GM18907 (cell line): ENCODE results near the gene SYT17.

ENCODE experiments used
- ATAC-seq: cut with Tn5 transposase; IDR thresholded peaks from one replicate; pipeline ENCODE4 v1.9.1; 2021; ENCODE audit warnings: mild to moderate bottlenecking, moderate library complexity; ENCODE audit not compliant: unreplicated experiment

Gene SYT17

GRCh38 chr16:19241512-19241911 is 73.5 kb downstream of the SYT17 start:
- ATAC-seq, result no peak

- ATAC-seq, result no peak
Measured at GRCh38 chr16:19242186-19242585, 74.1 kb downstream of the SYT17 start.

- ATAC-seq, result no peak
Measured at GRCh38 chr16:19242987-19243575, 75.0 kb downstream of the SYT17 start.

GRCh38 chr16:19245326-19245925 is 77.4 kb downstream of the SYT17 start:
- ATAC-seq, result no peak

GRCh38 chr16:19252904-19253303 is 84.9 kb downstream of the SYT17 start:
- no peak for ATAC-seq

- no peak for ATAC-seq
Measured at GRCh38 chr16:19254611-19255010, 86.6 kb downstream of the SYT17 start.

- ATAC-seq, result no peak
Measured at GRCh38 chr16:19264123-19264673, 96.2 kb downstream of the SYT17 start.

GRCh38 chr16:19265380-19265930 is 97.4 kb downstream of the SYT17 start:
- ATAC-seq, result no peak

- ATAC-seq, result no peak
Measured at GRCh38 chr16:19266774-19267173, 98.7 kb downstream of the SYT17 start.

- ATAC-seq, result no peak
Measured at GRCh38 chr16:19269098-19269497, 101.1 kb downstream of the SYT17 start.

GRCh38 chr16:19274165-19274797 is 106.2 kb downstream of the SYT17 start:
- no peak for ATAC-seq

- no peak for ATAC-seq
Measured at GRCh38 chr16:19278403-19278802, 110.4 kb downstream of the SYT17 start.

GRCh38 chr16:19281246-19281645 is 113.2 kb downstream of the SYT17 start:
- no peak for ATAC-seq

- ATAC-seq, result no peak
Measured at GRCh38 chr16:19282101-19282500, 114.1 kb downstream of the SYT17 start.

- no peak for ATAC-seq
Measured at GRCh38 chr16:19283637-19284036, 115.6 kb downstream of the SYT17 start.

GRCh38 chr16:19284207-19284606 is 116.2 kb downstream of the SYT17 start:
- ATAC-seq, result no peak

- ATAC-seq, result no peak
Measured at GRCh38 chr16:19285431-19285830, 117.4 kb downstream of the SYT17 start, which contains the start of gene CLEC19A. TSS of gene CLEC19A (plus strand) at chr16:19285731. CDS start at chr16:19285852, 121 bp downstream.

GRCh38 chr16:19286827-19287226 is 118.8 kb downstream of the SYT17 start:
- no peak for ATAC-seq

- ATAC-seq, result no peak
Measured at GRCh38 chr16:19287241-19287640, 119.2 kb downstream of the SYT17 start.

GRCh38 chr16:19288872-19289799 is 121.1 kb downstream of the SYT17 start:
- ATAC-seq, result no peak
